OCI-LY1 (cell line): Measurements from ENCODE around the gene POPDC3.

Experiments
- H2AFZ ChIP-seq: fragments of 200-600 bp; sonication (generic), shearing (Covaris generic); 2 replicates; pipeline ENCODE4 v1.6.0; 2014; ENCODE audit warnings: antibody characterized with exemption, mild to moderate bottlenecking, low read length
- H3F3A ChIP-seq: fragments of 200-600 bp; sonication (generic), shearing (Covaris generic); 2 replicates; pipeline ENCODE4 v1.6.0; 2014; ENCODE audit warnings: mild to moderate bottlenecking, antibody characterized with exemption, low read length, moderate library complexity; ENCODE audit not compliant: insufficient read depth
- H3K27ac ChIP-seq: fragments of 200-600 bp; sonication (generic); 2 replicates; pipeline ENCODE4 v1.5.1; 2014; ENCODE audit warnings: low read length, mixed run types, mild to moderate bottlenecking, low read depth; ENCODE audit not compliant: poor library complexity, severe bottlenecking
- H3K27me3 ChIP-seq: fragments of 200-600 bp; sonication (generic); 2 replicates; pipeline ENCODE4 v1.6.0; 2014; ENCODE audit warnings: antibody characterized with exemption, mild to moderate bottlenecking, low read length, moderate library complexity; ENCODE audit not compliant: insufficient read depth
- H3K36me3 ChIP-seq: fragments of 200-600 bp; sonication (generic); 2 replicates; pipeline ENCODE4 v1.6.1; 2014; ENCODE audit warnings: mild to moderate bottlenecking, antibody characterized with exemption, low read length, moderate library complexity, mixed read lengths; ENCODE audit not compliant: insufficient read depth
- H3K4me1 ChIP-seq: fragments of 200-600 bp; sonication (generic); 2 replicates; pipeline ENCODE4 v1.5.1; 2014; ENCODE audit warnings: mild to moderate bottlenecking, low read length, moderate library complexity; ENCODE audit not compliant: insufficient read depth, severe bottlenecking
- H3K4me2 ChIP-seq: fragments of 200-600 bp; sonication (generic), shearing (Covaris generic); 2 replicates; pipeline ENCODE4 v1.6.1; 2014; ENCODE audit warnings: low read length
- H3K4me3 ChIP-seq: fragments of 200-600 bp; sonication (generic); 2 replicates; pipeline ENCODE4 v1.5.1; 2014; ENCODE audit warnings: low read length, low read depth, mild to moderate bottlenecking, mixed read lengths; ENCODE audit not compliant: poor library complexity, severe bottlenecking
- H3K79me2 ChIP-seq: fragments of 200-600 bp; shearing (Covaris generic); 2 replicates; pipeline ENCODE4 v1.6.1; 2016; ENCODE audit warnings: mixed run types, low read length, mixed read lengths; ENCODE audit not compliant: insufficient read depth
- H3K9ac ChIP-seq: fragments of 200-600 bp; sonication (generic), shearing (Covaris generic); 2 replicates; pipeline ENCODE4 v1.6.1; 2014; ENCODE audit warnings: mild to moderate bottlenecking, low read length, mixed read lengths
- H3K9me2 ChIP-seq: fragments of 200-600 bp; sonication (generic), shearing (Covaris generic); 2 replicates; pipeline ENCODE4 v1.6.1; 2014; ENCODE audit warnings: low read depth, mild to moderate bottlenecking, low read length, mixed read lengths
- H3K9me3 ChIP-seq: fragments of 200-600 bp; shearing (Covaris generic); 2 replicates; pipeline ENCODE4 v1.6.1; 2014; ENCODE audit warnings: low read length, mixed read lengths
- H4K20me1 ChIP-seq: fragments of 200-600 bp; sonication (generic), shearing (Covaris generic); 2 replicates; pipeline ENCODE4 v1.6.0; 2016; ENCODE audit warnings: mild to moderate bottlenecking, low read length; ENCODE audit not compliant: insufficient read depth
- EZH2 ChIP-seq: fragments of 200-600 bp; sonication (generic), shearing (Covaris generic); IDR thresholded peaks from 2 replicates; pipeline ENCODE4 v1.8.0; 2017; ENCODE audit warnings: borderline replicate concordance, mixed run types, mild to moderate bottlenecking, antibody characterized with exemption, low read length, moderate library complexity, mixed read lengths
- TF ChIP-seq, protein P1 (sequence below): fragments of 200-600 bp; sonication (generic), shearing (Covaris generic); IDR thresholded peaks from 2 replicates; pipeline ENCODE4 v1.5.1; 2017; ENCODE audit warnings: mild to moderate bottlenecking, antibody characterized with exemption, low read length, moderate library complexity, mixed read lengths

Gene POPDC3

GRCh38 chr6:105151644-105152043 is 28.2 kb downstream of the POPDC3 start:
- Histone ChIP-seq H3K4me1 (no peaks in the 10 kb centered on the region), H3K4me2 (no peak overlapping the region), H3K9me2 (no peaks in the 10 kb centered on the region), H3K9ac (no peak overlapping the region), H3K9me3 (no peaks in the 10 kb centered on the region), H3K79me2 (no peaks in the 10 kb centered on the region), H3F3A (no peaks in the 10 kb centered on the region), H3K27ac (no peak overlapping the region), H4K20me1 (no peaks in the 10 kb centered on the region), H2AFZ (no peak overlapping the region), H3K36me3 (no peaks in the 10 kb centered on the region), H3K27me3 (no peaks in the 10 kb centered on the region), H3K4me3 (no peak overlapping the region)
- TF ChIP-seq, protein P1, sequence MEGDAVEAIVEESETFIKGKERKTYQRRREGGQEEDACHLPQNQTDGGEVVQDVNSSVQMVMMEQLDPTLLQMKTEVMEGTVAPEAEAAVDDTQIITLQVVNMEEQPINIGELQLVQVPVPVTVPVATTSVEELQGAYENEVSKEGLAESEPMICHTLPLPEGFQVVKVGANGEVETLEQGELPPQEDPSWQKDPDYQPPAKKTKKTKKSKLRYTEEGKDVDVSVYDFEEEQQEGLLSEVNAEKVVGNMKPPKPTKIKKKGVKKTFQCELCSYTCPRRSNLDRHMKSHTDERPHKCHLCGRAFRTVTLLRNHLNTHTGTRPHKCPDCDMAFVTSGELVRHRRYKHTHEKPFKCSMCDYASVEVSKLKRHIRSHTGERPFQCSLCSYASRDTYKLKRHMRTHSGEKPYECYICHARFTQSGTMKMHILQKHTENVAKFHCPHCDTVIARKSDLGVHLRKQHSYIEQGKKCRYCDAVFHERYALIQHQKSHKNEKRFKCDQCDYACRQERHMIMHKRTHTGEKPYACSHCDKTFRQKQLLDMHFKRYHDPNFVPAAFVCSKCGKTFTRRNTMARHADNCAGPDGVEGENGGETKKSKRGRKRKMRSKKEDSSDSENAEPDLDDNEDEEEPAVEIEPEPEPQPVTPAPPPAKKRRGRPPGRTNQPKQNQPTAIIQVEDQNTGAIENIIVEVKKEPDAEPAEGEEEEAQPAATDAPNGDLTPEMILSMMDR: no peak
- TF ChIP-seq EZH2: no peak

- Histone ChIP-seq H3K4me1 (no peaks in the 10 kb centered on the region), H3K4me2 (no peak overlapping the region), H3F3A (no peaks in the 10 kb centered on the region), H3K9ac (no peak overlapping the region), H4K20me1 (no peaks in the 10 kb centered on the region), H3K27ac (no peak overlapping the region), H3K9me3 (no peaks in the 10 kb centered on the region), H3K79me2 (no peaks in the 10 kb centered on the region), H3K27me3 (no peaks in the 10 kb centered on the region), H3K9me2 (no peaks in the 10 kb centered on the region), H3K36me3 (no peaks in the 10 kb centered on the region), H2AFZ (no peak overlapping the region), H3K4me3 (no peak overlapping the region)
- no peak for TF ChIP-seq EZH2
- TF ChIP-seq, protein P1: no peak
Observed at GRCh38 chr6:105138141-105138540, 41.7 kb downstream of the POPDC3 start.

DNA sequence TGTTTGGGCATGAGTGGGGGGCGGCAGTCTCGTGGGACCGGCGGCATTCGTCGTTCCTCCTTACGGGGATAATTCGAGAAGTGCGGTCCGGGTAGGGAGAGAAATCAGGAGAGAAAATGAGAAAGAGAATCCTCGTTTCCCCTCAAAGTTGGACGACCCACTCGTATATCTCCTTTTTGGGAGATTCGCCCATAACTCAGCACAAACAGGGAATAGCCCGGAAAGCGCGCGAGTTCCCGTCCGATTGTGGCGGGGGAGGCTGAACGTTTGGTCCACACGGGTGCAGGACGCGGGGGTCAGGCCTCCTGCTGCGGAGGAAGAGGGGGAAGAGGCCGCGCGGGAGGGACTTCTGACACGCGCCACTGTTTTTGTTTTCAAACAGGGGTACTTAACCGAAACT is 42.4 kb downstream of the POPDC3 start:
- Histone ChIP-seq H3K9me2 (no peaks in the 10 kb centered on the region), H3K9ac (no peak overlapping the region), H4K20me1 (no peaks in the 10 kb centered on the region), H3K9me3 (no peaks in the 10 kb centered on the region), H3K27ac (no peak overlapping the region), H3K4me1 (no peaks in the 10 kb centered on the region), H3F3A (no peaks in the 10 kb centered on the region), H3K4me3 (no peak overlapping the region), H3K4me2 (no peak overlapping the region), H2AFZ (no peak overlapping the region), H3K79me2 (no peaks in the 10 kb centered on the region), H3K27me3 (no peaks in the 10 kb centered on the region), H3K36me3 (no peaks in the 10 kb centered on the region)
- no peak for TF ChIP-seq EZH2
- TF ChIP-seq, protein P1: no peak
